Adrenal gland (tissue), 5 donors: ENCODE data around the gene SH3GLB2.

Source experiments
- CTCF ChIP-seq, 6 experiments: fragments of 450-650 bp in 4 of 6; fragments of 200-600 bp in 2 of 6; sonication (generic) in 1 of 6; IDR thresholded peaks; 1 replicate in 5 of 6; 2 replicates in 1 of 6; pipeline versions ENCODE4 v1.5.1 to v1.8.0; 2016 to 2021; ENCODE audit warnings: antibody characterized with exemption in 6 of 6, mild to moderate bottlenecking in 2 of 6, moderate library complexity in 1 of 6
- POLR2A ChIP-seq, 2 donors: fragments of 450-650 bp; IDR thresholded peaks; one replicate each; pipeline ENCODE4 v1.6.1; 2017; ENCODE audit warnings: antibody characterized with exemption in 2 of 2, mild to moderate bottlenecking in 2 of 2, moderate library complexity in 1 of 2
- donor health status: DM: no; HTN: no; CAD: no.

DNA sequence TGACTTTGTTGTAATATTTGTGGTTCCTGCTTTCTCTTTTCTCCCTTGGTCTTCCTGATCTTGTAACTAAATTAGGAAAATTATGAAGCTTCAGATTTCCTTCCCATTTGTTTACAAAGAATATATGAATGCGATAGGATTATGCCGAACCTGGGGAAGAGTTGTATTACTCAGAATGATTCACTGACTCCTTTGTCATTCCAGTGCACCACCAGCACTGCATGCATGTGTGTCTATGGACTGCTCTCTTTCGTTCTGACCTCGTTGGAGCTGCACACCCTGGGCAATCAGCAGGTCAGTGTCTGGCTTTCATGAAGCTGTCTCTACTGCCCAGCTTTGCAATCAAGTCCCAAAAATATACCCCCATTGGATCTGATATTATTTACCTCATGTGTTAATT, 55.2 kb downstream of the SH3GLB2 start:
- TF ChIP-seq CTCF (IDR thresholded peaks at IDR 0.05) (no peak), POLR2A (IDR thresholded peaks at IDR 0.05) (no peak)
